ENCODE measurements around the gene CCDC137. TPM values are rescaled to one million over a fixed set of nuclear protein-coding genes. Genes with fewer than 3 reads are reported as not detected.

The CCDC137 gene
- total RNA-seq, 4 donors from 2014 or later: 4.4 to 11.4 (median 8.8) TPM

DNA sequence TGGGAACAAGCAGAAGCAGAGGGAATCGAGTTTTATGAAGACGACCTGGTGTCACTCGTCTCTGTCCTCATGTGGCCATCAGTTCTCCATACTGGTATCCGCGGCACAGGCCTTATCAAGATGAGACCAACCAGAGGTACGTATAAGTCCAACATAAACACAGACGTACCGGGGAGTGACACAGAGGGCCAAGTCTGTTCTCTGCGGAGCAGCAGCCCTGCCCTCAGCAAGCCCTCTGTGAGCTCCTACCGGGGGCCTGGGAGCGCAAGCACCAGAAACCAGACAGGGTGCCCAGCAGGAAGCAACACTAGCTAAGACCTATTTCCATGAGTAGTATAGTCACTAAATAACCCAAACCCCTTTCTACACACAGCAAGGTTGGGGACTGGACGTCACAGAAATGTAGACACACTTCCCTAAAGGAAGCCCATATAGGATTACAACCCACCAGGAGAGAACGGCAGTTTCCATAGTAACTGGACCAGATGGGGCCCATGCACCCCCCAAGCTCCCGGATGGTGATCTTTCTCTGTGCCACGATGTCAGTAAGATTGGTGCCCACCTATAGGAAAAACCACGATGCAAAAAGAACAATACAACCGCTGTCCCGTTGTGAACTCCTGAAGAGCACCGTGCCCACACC, 16.1 kb downstream of the CCDC137 start:
- DNase-seq: no peak
- Histone ChIP-seq H3K4me1 (peaks cover 19 to 26% of the 10 kb centered on the region in 2 donors), H3K4me3 (replicated peaks in 1 of 3) (peak overlapping the region; percentile 44 to 72 (median 70)), H3K27me3 (no peaks in the 10 kb centered on the region), H3K27ac (no peak overlapping the region), H3K9me3 (no peaks in the 10 kb centered on the region), H3K36me3 (peaks cover 16 to 17% of the 10 kb centered on the region in 2 donors)
- 45 to 49% methylated on average over 18 of the region's 19 CpGs for WGBS, 2 donors
- intact Hi-C loops (cut with DNase I): no loop called here
- TF ChIP-seq, protein P1, sequence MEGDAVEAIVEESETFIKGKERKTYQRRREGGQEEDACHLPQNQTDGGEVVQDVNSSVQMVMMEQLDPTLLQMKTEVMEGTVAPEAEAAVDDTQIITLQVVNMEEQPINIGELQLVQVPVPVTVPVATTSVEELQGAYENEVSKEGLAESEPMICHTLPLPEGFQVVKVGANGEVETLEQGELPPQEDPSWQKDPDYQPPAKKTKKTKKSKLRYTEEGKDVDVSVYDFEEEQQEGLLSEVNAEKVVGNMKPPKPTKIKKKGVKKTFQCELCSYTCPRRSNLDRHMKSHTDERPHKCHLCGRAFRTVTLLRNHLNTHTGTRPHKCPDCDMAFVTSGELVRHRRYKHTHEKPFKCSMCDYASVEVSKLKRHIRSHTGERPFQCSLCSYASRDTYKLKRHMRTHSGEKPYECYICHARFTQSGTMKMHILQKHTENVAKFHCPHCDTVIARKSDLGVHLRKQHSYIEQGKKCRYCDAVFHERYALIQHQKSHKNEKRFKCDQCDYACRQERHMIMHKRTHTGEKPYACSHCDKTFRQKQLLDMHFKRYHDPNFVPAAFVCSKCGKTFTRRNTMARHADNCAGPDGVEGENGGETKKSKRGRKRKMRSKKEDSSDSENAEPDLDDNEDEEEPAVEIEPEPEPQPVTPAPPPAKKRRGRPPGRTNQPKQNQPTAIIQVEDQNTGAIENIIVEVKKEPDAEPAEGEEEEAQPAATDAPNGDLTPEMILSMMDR (IDR thresholded peaks at IDR 0.05): no peak
- no peak for TF ChIP-seq POLR2A (IDR thresholded peaks at IDR 0.05)

DNA sequence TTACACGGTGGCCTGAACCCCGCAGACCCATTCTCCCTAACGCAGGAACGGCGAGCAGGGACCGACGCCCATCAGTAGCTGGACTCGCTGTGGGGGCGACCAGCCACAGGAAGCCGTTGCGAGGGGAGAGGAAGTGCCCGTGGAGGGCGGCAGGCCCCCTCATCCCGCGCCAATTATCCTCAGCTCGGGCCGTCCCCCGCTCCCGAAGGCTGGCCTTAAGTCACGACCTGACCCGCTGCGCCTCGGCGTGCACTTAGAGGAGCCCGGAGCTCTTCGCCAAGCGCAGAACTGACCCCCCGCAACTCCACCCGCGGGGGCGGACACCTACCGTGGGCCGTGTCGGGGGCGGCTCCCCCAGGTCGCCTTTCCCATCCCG, 16.7 kb downstream of the CCDC137 start:
- H3K36me3 ChIP-seq: peaks cover 21 to 22% of the 10 kb centered on the region in 2 donors
- WGBS, 2 donors: 0 to 3% methylated on average over 6 to 7 of the region's 37 CpGs
- peaks cover 19 to 26% of the 10 kb centered on the region in 2 donors for H3K4me1 ChIP-seq
- TF ChIP-seq, protein P1 (IDR thresholded peaks at IDR 0.05): no peak
- no peak for TF ChIP-seq POLR2A (IDR thresholded peaks at IDR 0.05)
- H3K9me3 ChIP-seq: no peaks in the 10 kb centered on the region
- peak overlapping the region in 2 of 3 donors; percentile 39 to 88 for H3K27ac ChIP-seq
- DNase-seq: no peak
- peak overlapping the region; percentile 44 to 72 (median 70) for H3K4me3 ChIP-seq (replicated peaks in 1 of 3)
- intact Hi-C loops (cut with DNase I): no loop called here
- H3K27me3 ChIP-seq: no peaks in the 10 kb centered on the region

DNA sequence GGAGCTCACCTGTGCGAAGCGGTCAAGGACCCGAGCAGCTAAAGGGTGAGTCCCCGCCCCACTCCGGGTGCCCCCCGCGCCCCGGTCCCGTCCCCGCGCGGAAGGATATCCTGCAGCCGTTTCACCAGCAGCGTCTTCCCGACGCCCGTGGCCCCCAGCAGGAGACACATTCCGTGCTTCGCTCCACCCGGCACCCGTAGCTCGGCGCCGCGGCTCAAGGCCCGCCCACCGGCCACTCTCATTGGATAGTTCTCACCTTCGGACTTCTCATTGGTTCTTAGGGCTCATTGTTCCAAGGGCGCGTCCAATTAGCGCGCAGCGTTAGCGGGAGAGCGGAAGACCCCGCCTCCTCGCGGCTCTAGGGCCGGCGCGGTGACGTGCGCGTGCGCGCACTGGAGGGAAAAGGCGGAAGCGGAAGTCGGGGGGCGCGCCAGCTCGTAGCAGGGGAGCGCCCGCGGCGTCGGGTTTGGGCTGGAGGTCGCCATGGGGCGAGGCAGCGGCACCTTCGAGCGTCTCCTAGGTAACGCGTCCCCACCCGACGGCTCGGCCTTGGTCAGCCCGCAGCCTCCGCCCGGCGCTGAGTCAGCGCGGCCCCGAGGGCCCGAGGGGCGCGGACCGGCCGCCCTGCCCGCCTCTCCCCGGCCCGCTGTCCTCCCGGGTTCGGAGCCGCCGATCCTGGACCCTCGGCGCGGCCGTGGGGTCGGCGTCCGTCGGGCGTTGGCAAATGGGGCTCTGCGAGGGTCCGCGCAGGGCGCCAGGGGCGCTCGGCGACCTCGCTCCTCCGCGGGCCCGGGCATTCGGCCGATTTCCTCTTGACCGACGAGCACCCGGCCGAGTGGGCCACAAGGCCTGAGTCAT, 17.3 kb downstream of the CCDC137 start, which contains the start of the genes ARL16 and HGS:
ARL16 (minus strand) TSS at position 214 of the 858 bp plus-strand sequence; CDS start at position 170, 44 bp downstream.
HGS (plus strand) TSS at position 428 of the 858 bp plus-strand sequence; CDS start at position 484, 56 bp downstream.
- peak within 1 kb of the TSS in 2 of 3 donors; percentile 55 to 88 for H3K27ac ChIP-seq
- peak in 1 of 2 donors; percentile 71 for TF ChIP-seq POLR2A (IDR thresholded peaks at IDR 0.05)
- TF ChIP-seq, protein P1 (IDR thresholded peaks at IDR 0.05): no peak
- no peaks in the 10 kb centered on the region for H3K27me3 ChIP-seq
- H3K9me3 ChIP-seq: no peaks in the 10 kb centered on the region
- intact Hi-C loops (cut with DNase I): no loop called here
- H3K36me3 ChIP-seq: peaks cover 27 to 29% of the 10 kb centered on the region in 2 donors
- H3K4me3 ChIP-seq (replicated peaks in 1 of 3): peak within 1 kb of the TSS; percentile 44 to 81 (median 72)
- 0% methylated on average over 1 to 27 of the region's 112 CpGs for WGBS, 2 donors
- DNase-seq: peak; percentile 97 to 98
- peaks cover 19 to 26% of the 10 kb centered on the region in 2 donors for H3K4me1 ChIP-seq

DNA sequence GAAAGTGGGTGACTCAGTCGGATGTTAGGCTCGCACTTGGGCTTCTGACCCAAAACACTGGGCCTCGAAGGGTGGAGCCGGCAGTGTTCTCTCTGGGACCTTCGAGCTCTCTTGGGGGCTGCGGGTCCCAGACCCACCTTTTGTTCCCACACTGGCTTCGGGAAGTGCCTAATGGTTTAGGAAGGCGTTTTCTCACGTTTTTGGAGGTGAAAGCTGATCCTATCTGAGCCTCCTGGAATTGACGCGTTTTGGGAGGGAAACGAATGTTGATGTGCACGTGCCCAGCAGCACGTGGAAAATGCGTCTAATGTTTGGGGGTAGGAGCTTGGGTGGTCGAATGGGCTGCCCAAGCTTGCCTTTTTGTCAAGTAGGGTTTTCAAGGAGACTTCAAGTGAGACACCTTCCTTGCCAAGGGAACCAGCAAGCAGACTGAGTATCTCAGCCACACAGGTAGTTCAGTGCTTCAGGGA, 17.9 kb downstream of the CCDC137 start:
- Histone ChIP-seq H3K4me3 (replicated peaks in 1 of 3) (peak overlapping the region; percentile 44 to 81 (median 72)), H3K27me3 (no peaks in the 10 kb centered on the region), H3K4me1 (peaks cover 19 to 26% of the 10 kb centered on the region in 2 donors), H3K36me3 (peaks cover 34 to 35% of the 10 kb centered on the region in 2 donors), H3K27ac (peak overlapping the region in 2 of 3 donors; percentile 25 to 55), H3K9me3 (no peaks in the 10 kb centered on the region)
- no peak for TF ChIP-seq POLR2A (IDR thresholded peaks at IDR 0.05)
- DNase-seq: no peak
- intact Hi-C loops (cut with DNase I): no loop called here
- 4 to 8% methylated on average over 8 to 15 of the region's 16 CpGs for WGBS, 2 donors

DNA sequence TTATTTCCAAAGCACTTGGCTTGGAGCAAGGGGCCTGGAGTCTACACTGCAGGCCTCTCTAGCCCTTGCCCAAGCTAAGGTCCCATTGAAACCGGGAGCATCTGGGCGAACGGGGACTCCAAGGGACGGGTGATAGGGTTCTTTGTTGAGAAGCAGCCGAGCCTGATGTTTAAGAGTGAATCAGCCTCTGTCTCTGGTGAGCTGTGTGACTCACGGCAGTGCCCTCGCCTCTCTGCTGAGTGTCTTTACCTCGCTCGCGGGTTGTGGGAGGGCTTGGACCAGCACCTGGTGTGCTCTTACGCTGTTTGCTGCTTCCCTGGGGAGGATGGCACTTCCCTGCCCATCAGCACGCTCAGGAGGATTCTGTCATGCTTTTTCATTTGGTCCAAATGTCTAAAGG, 18.6 kb downstream of the CCDC137 start:
- TF ChIP-seq POLR2A (IDR thresholded peaks at IDR 0.05): no peak
- TF ChIP-seq, protein P1 (IDR thresholded peaks at IDR 0.05): no peak
- Histone ChIP-seq H3K9me3 (no peaks in the 10 kb centered on the region), H3K27me3 (no peaks in the 10 kb centered on the region), H3K4me3 (replicated peaks in 1 of 3) (peak overlapping the region in 1 of 3 donors; percentile 72), H3K4me1 (peaks cover 19 to 26% of the 10 kb centered on the region in 2 donors), H3K36me3 (peaks cover 37 to 39% of the 10 kb centered on the region in 2 donors), H3K27ac (no peak overlapping the region)
- DNase-seq: no peak
- WGBS, 2 donors: 81% methylated on average over 7 to 11 of the region's 12 CpGs
- intact Hi-C loops (cut with DNase I): no loop called here

Data from thyroid gland (tissue), 4 donors.